Skeletal muscle tissue (tissue), 4 donors: ENCODE measurements around the gene SUZ12. TPM values are rescaled to one million over a fixed set of nuclear protein-coding genes. Genes with fewer than 3 reads are reported as not detected.
"Not testable (repeated sequence)": the region's sequence is repeated elsewhere in the genome, so short reads cannot be mapped to it uniquely, and the experiment has no call there.

Experiments
- H3K27ac ChIP-seq: one replicate; pipeline ENCODE4 v1.7.0; 2013; ENCODE audit warnings: mild to moderate bottlenecking, low read depth, low read length, inconsistent platforms
- H3K27me3 ChIP-seq, 3 donors: one replicate each; pipeline ENCODE4 v1.7.0; 2013; ENCODE audit warnings: low read length in 3 of 3; ENCODE audit not compliant: control insufficient read depth in 3 of 3, insufficient read depth in 3 of 3
- H3K36me3 ChIP-seq, 3 donors: one replicate each; pipeline ENCODE4 v1.7.0; 2013; ENCODE audit warnings: low read length in 3 of 3; ENCODE audit not compliant: control insufficient read depth in 3 of 3, insufficient read depth in 3 of 3
- H3K4me1 ChIP-seq, 3 donors: one replicate each; pipeline ENCODE4 v1.7.0; 2013; ENCODE audit warnings: low read length in 3 of 3, mild to moderate bottlenecking in 3 of 3; ENCODE audit not compliant: control insufficient read depth in 3 of 3, insufficient read depth in 3 of 3
- H3K4me3 ChIP-seq, 3 donors: one replicate each; pipeline ENCODE4 v1.7.0; 2013; ENCODE audit warnings: low read length in 3 of 3
- H3K9ac ChIP-seq, 3 donors: one replicate each; pipeline ENCODE4 v1.7.0; 2013; ENCODE audit warnings: low read length in 3 of 3, mild to moderate bottlenecking in 3 of 3, moderate library complexity in 2 of 3, low read depth in 1 of 3
- H3K9me3 ChIP-seq, 3 donors: one replicate each; pipeline ENCODE4 v1.7.0; 2013; ENCODE audit warnings: low read length in 3 of 3; ENCODE audit not compliant: control insufficient read depth in 3 of 3
- total RNA-seq: library from RNA; depleted of rRNA; stranded (reverse); fragments of >200 nt; gene quantifications from one replicate; pipeline ENCODE4 v1.2.3, GENCODE V29; 2014
- donor health status: Osteomylitis.

SUZ12 gene
- total RNA-seq, 1 donor from 2014 or later = 16.7 TPM

GRCh38 chr17:31941916-31942315 lies 5.1 kb downstream of the SUZ12 start:
- not testable (repeated sequence) for H3K27ac ChIP-seq, H3K36me3 ChIP-seq, H3K4me3 ChIP-seq, H3K27me3 ChIP-seq, H3K9ac ChIP-seq, H3K4me1 ChIP-seq, H3K9me3 ChIP-seq

- not testable (repeated sequence) for H3K27me3 ChIP-seq, H3K4me1 ChIP-seq, H3K9ac ChIP-seq, H3K4me3 ChIP-seq, H3K9me3 ChIP-seq, H3K27ac ChIP-seq, H3K36me3 ChIP-seq
Measured at GRCh38 chr17:31942396-31942795, 5.6 kb downstream of the SUZ12 start.

GRCh38 chr17:31951953-31952352 lies 15.1 kb downstream of the SUZ12 start:
- H3K27ac ChIP-seq, H3K36me3 ChIP-seq, H3K9ac ChIP-seq, H3K27me3 ChIP-seq, H3K4me3 ChIP-seq, H3K9me3 ChIP-seq, H3K4me1 ChIP-seq: not testable (repeated sequence)

- H3K27ac ChIP-seq, H3K9me3 ChIP-seq, H3K36me3 ChIP-seq, H3K9ac ChIP-seq, H3K27me3 ChIP-seq, H3K4me3 ChIP-seq, H3K4me1 ChIP-seq: not testable (repeated sequence)
Measured at GRCh38 chr17:31964131-31964530, 27.3 kb downstream of the SUZ12 start.

- Histone ChIP-seq H3K4me1 (no peaks in the 10 kb centered on the region), H3K4me3 (no peak overlapping the region), H3K36me3 (peaks cover 3 to 6% (median 5%) of the 10 kb centered on the region in 3 donors), H3K27ac (no peak overlapping the region), H3K27me3 (no peaks in the 10 kb centered on the region), H3K9ac (no peak overlapping the region), H3K9me3 (no peaks in the 10 kb centered on the region)
Measured at GRCh38 chr17:31967648-31968047, 30.8 kb downstream of the SUZ12 start.

GRCh38 chr17:31970416-31970815 lies 33.6 kb downstream of the SUZ12 start:
- H3K27ac ChIP-seq, H3K9ac ChIP-seq, H3K36me3 ChIP-seq, H3K9me3 ChIP-seq, H3K4me1 ChIP-seq, H3K27me3 ChIP-seq, H3K4me3 ChIP-seq: not testable (repeated sequence)

- not testable (repeated sequence) for H3K4me1 ChIP-seq, H3K27me3 ChIP-seq, H3K9ac ChIP-seq, H3K27ac ChIP-seq, H3K36me3 ChIP-seq, H3K4me3 ChIP-seq, H3K9me3 ChIP-seq
Measured at GRCh38 chr17:31974269-31975071, 37.7 kb downstream of the SUZ12 start.

GRCh38 chr17:31975391-31975790 lies 38.6 kb downstream of the SUZ12 start:
- H3K4me1 ChIP-seq, H3K36me3 ChIP-seq, H3K27me3 ChIP-seq, H3K4me3 ChIP-seq, H3K27ac ChIP-seq, H3K9me3 ChIP-seq, H3K9ac ChIP-seq: not testable (repeated sequence)

GRCh38 chr17:31991821-31992220 lies 55.0 kb downstream of the SUZ12 start:
- not testable (repeated sequence) for H3K27me3 ChIP-seq, H3K9me3 ChIP-seq, H3K4me3 ChIP-seq, H3K4me1 ChIP-seq, H3K9ac ChIP-seq, H3K27ac ChIP-seq
- H3K36me3 ChIP-seq = peaks cover 18 to 62% (median 48%) of the 10 kb centered on the region in 3 donors

GRCh38 chr17:31997005-31997404 lies 60.2 kb downstream of the SUZ12 start:
- Histone ChIP-seq H3K4me3 (no peak overlapping the region), H3K27me3 (no peaks in the 10 kb centered on the region), H3K36me3 (peaks cover 18 to 42% (median 40%) of the 10 kb centered on the region in 3 donors), H3K9ac (no peak overlapping the region), H3K27ac (no peak overlapping the region), H3K4me1 (no peaks in the 10 kb centered on the region), H3K9me3 (no peaks in the 10 kb centered on the region)
